Adrenal gland (tissue), 12 donors: Measurements from ENCODE around the gene PHF2. TPM values are rescaled to one million over a fixed set of nuclear protein-coding genes. Genes with fewer than 3 reads are reported as not detected.

ENCODE experiments used
- DNase-seq, 7 donors: peaks; one replicate each; pipeline ENCODE4 v3.0.0-alpha.2; 2019 to 2020
- H3K27ac ChIP-seq, 5 donors: fragments of 200-600 bp; sonication (generic) in 4 of 5; 1 replicate in 3 of 5; 2 replicates in 2 of 5; pipeline versions ENCODE4 v1.5.1 to v1.8.0; 2016 to 2020; ENCODE audit warnings: mild to moderate bottlenecking in 1 of 5
- H3K27me3 ChIP-seq: fragments of 200-600 bp; 2 replicates; pipeline ENCODE4 v1.8.0; 2021
- H3K36me3 ChIP-seq, 2 donors: fragments of 200-600 bp; replicated peaks in 1 of 2; 1 replicate in 1 of 2; 2 replicates in 1 of 2; pipeline versions ENCODE4 v1.5.1 to v1.8.0; 2018 to 2022
- H3K4me1 ChIP-seq, 2 donors: fragments of 200-600 bp; replicated peaks in 1 of 2; 1 replicate in 1 of 2; 2 replicates in 1 of 2; pipeline versions ENCODE4 v1.5.1 to v1.8.0; 2018 to 2021
- H3K4me3 ChIP-seq, 4 donors: fragments of 200-600 bp; sonication (generic) in 3 of 4; one replicate each; pipeline ENCODE4 v1.5.1; 2016 to 2018
- H3K9me3 ChIP-seq, 3 donors: fragments of 200-600 bp; sonication (generic) in 1 of 3; replicated peaks in 1 of 3; 1 replicate in 2 of 3; 2 replicates in 1 of 3; pipeline versions ENCODE4 v1.5.1 to v1.8.0; 2016 to 2021
- CTCF ChIP-seq, 6 experiments: fragments of 450-650 bp in 4 of 6; fragments of 200-600 bp in 2 of 6; sonication (generic) in 1 of 6; IDR thresholded peaks; 1 replicate in 5 of 6; 2 replicates in 1 of 6; pipeline versions ENCODE4 v1.5.1 to v1.8.0; 2016 to 2021; ENCODE audit warnings: antibody characterized with exemption in 6 of 6, mild to moderate bottlenecking in 2 of 6, moderate library complexity in 1 of 6
- POLR2A ChIP-seq, 2 donors: fragments of 450-650 bp; IDR thresholded peaks; one replicate each; pipeline ENCODE4 v1.6.1; 2017; ENCODE audit warnings: antibody characterized with exemption in 2 of 2, mild to moderate bottlenecking in 2 of 2, moderate library complexity in 1 of 2
- WGBS, 4 donors: extraction: QIAGEN DNeasy Blood & Tissue Kit in 2 of 4; methylation state at CpG; one replicate each; pipeline versions ENCODE4 v1.1.5 to v1.1.7; 2013 to 2017; 5-methylcytosine and 5-hydroxymethylcytosine counted together
- intact Hi-C, 2 donors: fragments of 100-400 bp; cut with DNase I; formaldehyde crosslinking; loops; one replicate each; pipeline versions ENCODE4 v1.14.1 to v1.15.0; 2022 to 2023
- polyA plus RNA-seq, 3 donors: library from polyadenylated mRNA; stranded (reverse); fragments of 200-250 nt in 2 of 3; fragments of 350-450 nt in 1 of 3; fragmentation: Illumina TruSeq in 1 of 3; extraction: RNeasy Lipid Tissue Mini Kit (QIAGEN cat#74804) in 1 of 3; gene quantifications; one replicate each; pipeline ENCODE4 v1.2.3, GENCODE V29; 2013 to 2014
- total RNA-seq, 9 donors: library from RNA; depleted of rRNA in 4 of 9; stranded (reverse); fragments of >200 nt in 4 of 9; fragments of 120-200 nt in 1 of 9; fragmentation: NEBNext Ultra II Directional in 1 of 9; extraction: Animal tissue kit (Norgen Biotek cat#: 25700) in 1 of 9; gene quantifications; one replicate each; pipeline versions ENCODE4 v1.1.0 to v1.2.4, GENCODE V29; 2013 to 2023
- donor health status: healthy with polysubstance abuse.
- donor health status: Bipolar disorder and iron deficiency.
- donor health status: DM: yes; HTN: yes; CAD: no.
- donor health status: DM: no; HTN: no; CAD: no.
- donor health status: DM: no; HTN: no; CAD: no.
- donor health status: DM: yes; HTN: yes; CAD: no.

The PHF2 gene
- total and polyA plus RNA-seq, 12 donors, result 11.0 to 37.6 (median 22.0) TPM

GRCh38 chr9:93585259-93585658 lies 8.9 kb downstream of the PHF2 start:
- Histone ChIP-seq H3K4me1 (peaks cover 6 to 17% of the 10 kb centered on the region in 2 donors), H3K4me3 (no peak overlapping the region), H3K36me3 (no peaks in the 10 kb centered on the region), H3K27me3 (no peaks in the 10 kb centered on the region), H3K27ac (no peak overlapping the region), H3K9me3 (no peaks in the 10 kb centered on the region)
- WGBS, 4 donors, result 92 to 100% (median 97%) methylated on average over 4 of the region's 4 CpGs
- DNase-seq, result peak in 2 of 7 donors; percentile 18 to 49
- intact Hi-C loops, result no loop called here
- TF ChIP-seq CTCF (IDR thresholded peaks at IDR 0.05), result no peak
- TF ChIP-seq POLR2A (IDR thresholded peaks at IDR 0.05), result no peak

DNA sequence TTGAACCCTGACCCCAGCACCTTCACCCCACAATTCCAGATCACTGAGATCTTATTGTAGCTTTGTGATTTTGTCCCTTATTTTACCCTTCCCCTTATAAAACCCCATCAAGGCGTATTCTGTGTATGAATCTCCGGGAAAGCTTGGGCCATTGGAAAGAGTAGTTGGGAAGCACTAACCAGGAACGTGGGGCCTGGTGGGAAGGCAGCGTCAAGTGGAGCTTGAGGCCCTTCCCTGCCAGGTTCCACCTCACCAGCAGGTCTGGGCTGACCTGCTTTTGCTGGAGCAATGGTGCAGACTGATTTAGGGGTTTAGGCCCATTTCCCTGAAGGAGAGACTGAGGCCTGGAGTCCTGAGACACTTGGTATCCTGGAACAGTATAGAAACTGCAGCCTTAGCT lies 9.3 kb downstream of the PHF2 start:
- H3K4me1 ChIP-seq, result peaks cover 6 to 19% of the 10 kb centered on the region in 2 donors
- TF ChIP-seq POLR2A (IDR thresholded peaks at IDR 0.05) (no peak), CTCF (IDR thresholded peaks at IDR 0.05) (no peak)
- no peak for DNase-seq

GRCh38 chr9:93586290-93587057 lies 10.1 kb downstream of the PHF2 start:
- Histone ChIP-seq H3K36me3 (no peaks in the 10 kb centered on the region), H3K9me3 (no peaks in the 10 kb centered on the region), H3K27me3 (no peaks in the 10 kb centered on the region), H3K27ac (no peak overlapping the region), H3K4me1 (peaks cover 6 to 25% of the 10 kb centered on the region in 2 donors), H3K4me3 (no peak overlapping the region)
- TF ChIP-seq CTCF (IDR thresholded peaks at IDR 0.05) (no peak), POLR2A (IDR thresholded peaks at IDR 0.05) (no peak)
- DNase-seq, result peak in 2 of 7 donors; percentile 16 to 43
- WGBS, 4 donors, result 87 to 95% (median 90%) methylated on average over 8 to 13 of the region's 13 CpGs
- intact Hi-C loops, result no loop called here

More for the DNA sequence above, 9.3 kb downstream of the PHF2 start:
- Histone ChIP-seq H3K27me3 (no peaks in the 10 kb centered on the region), H3K27ac (no peak overlapping the region), H3K9me3 (no peaks in the 10 kb centered on the region), H3K36me3 (no peaks in the 10 kb centered on the region), H3K4me3 (no peak overlapping the region)
- intact Hi-C loops, result no loop called here
- 95 to 98% (median 97%) methylated on average over 4 of the region's 4 CpGs for WGBS, 4 donors

- peaks cover 6 to 30% of the 10 kb centered on the region in 2 donors for H3K4me1 ChIP-seq
- intact Hi-C loops, result no loop called here
- H3K27me3 ChIP-seq, result no peaks in the 10 kb centered on the region
- H3K36me3 ChIP-seq, result no peaks in the 10 kb centered on the region
- TF ChIP-seq CTCF (IDR thresholded peaks at IDR 0.05) (no peak), POLR2A (IDR thresholded peaks at IDR 0.05) (no peak)
- H3K9me3 ChIP-seq, result no peaks in the 10 kb centered on the region
- no peak overlapping the region for H3K27ac ChIP-seq
- WGBS, 4 donors, result 89 to 96% (median 92%) methylated on average over 7 of the region's 7 CpGs
- DNase-seq, result peak in 2 of 7 donors; percentile 8 to 14
- H3K4me3 ChIP-seq, result no peak overlapping the region
Observed at GRCh38 chr9:93587284-93587650, 10.9 kb downstream of the PHF2 start.
